Kidney (tissue), 22 donors: ENCODE measurements around the gene SMIM30. TPM values are rescaled to one million over a fixed set of nuclear protein-coding genes. Genes with fewer than 3 reads are reported as not detected.
"Not testable (repeated sequence)": the region's sequence is repeated elsewhere in the genome, so short reads cannot be mapped to it uniquely, and the experiment has no call there.

Experiments used
- DNase-seq, 5 donors: peaks; one replicate each; pipeline ENCODE4 v3.0.0-alpha.2; 2013 to 2020
- FAIRE-seq: peaks from 2 replicates; lab custom pipeline; 2012; peaks lifted over from hg19 to GRCh38; lab: Jason Lieb, UNC
- H3K27ac ChIP-seq, 2 donors: one replicate each; pipeline ENCODE4 v1.7.0; 2013; ENCODE audit warnings: low read depth in 2 of 2, low read length in 2 of 2, inconsistent platforms in 1 of 2
- H3K27me3 ChIP-seq: one replicate; pipeline ENCODE4 v1.7.1; 2013; ENCODE audit warnings: low read length, inconsistent platforms; ENCODE audit not compliant: control insufficient read depth, insufficient read depth
- H3K36me3 ChIP-seq, 3 donors: one replicate each; pipeline versions ENCODE4 v1.7.0 to v1.7.1; 2013; ENCODE audit warnings: low read length in 3 of 3, control low read depth in 1 of 3, inconsistent platforms in 1 of 3; ENCODE audit not compliant: insufficient read depth in 3 of 3, control insufficient read depth in 2 of 3
- H3K4me1 ChIP-seq, 3 donors: one replicate each; pipeline versions ENCODE4 v1.7.0 to v1.7.1; 2013; ENCODE audit warnings: low read length in 3 of 3, inconsistent platforms in 1 of 3, low read depth in 1 of 3; ENCODE audit not compliant: control insufficient read depth in 2 of 3, insufficient read depth in 2 of 3
- H3K4me3 ChIP-seq, 3 donors: one replicate each; pipeline versions ENCODE4 v1.7.0 to v1.8.1; 2013; ENCODE audit warnings: low read length in 3 of 3, control low read depth in 1 of 3, inconsistent platforms in 1 of 3
- H3K9ac ChIP-seq, 3 donors: one replicate each; pipeline versions ENCODE4 v1.7.0 to v1.7.1; 2013; ENCODE audit warnings: low read length in 3 of 3, control low read depth in 1 of 3, inconsistent platforms in 1 of 3
- H3K9me3 ChIP-seq, 3 donors: one replicate each; pipeline versions ENCODE4 v1.7.0 to v1.7.1; 2013; ENCODE audit warnings: low read length in 3 of 3, control low read depth in 1 of 3, inconsistent platforms in 1 of 3; ENCODE audit not compliant: control insufficient read depth in 2 of 3, insufficient read depth in 1 of 3
- CTCF ChIP-seq: IDR thresholded peaks from 3 replicates; pipeline ENCODE4 v1.5.1; 2012; ENCODE audit warnings: mild to moderate bottlenecking, moderate library complexity, borderline replicate concordance; ENCODE audit not compliant: insufficient read depth; ENCODE audit errors: extremely low read depth
- intact Hi-C: fragments of 100-400 bp; cut with DNase I; formaldehyde crosslinking; loops from one replicate; pipeline ENCODE4 v1.11.1; 2022
- long read RNA-seq, 10 donors: library from polyadenylated mRNA in 1 of 10; unstranded in 1 of 10; transcript quantifications; one replicate each; pipeline ENCODE4 v2.0.0 and lab custom pipeline, GENCODE V29; 2021 to 2026
- polyA plus RNA-seq: library from polyadenylated mRNA; stranded (reverse); fragments of 350-450 nt; fragmentation: Illumina TruSeq; extraction: RNeasy Lipid Tissue Mini Kit (QIAGEN cat#74804); gene quantifications from one replicate; pipeline ENCODE4 v1.2.3, GENCODE V29; 2014; ENCODE audit warnings: low read depth, low replicate concordance; ENCODE audit not compliant: insufficient read depth
- total RNA-seq: library from RNA; stranded (reverse); fragmentation: NEBNext Ultra II Directional; extraction: Animal tissue kit (Norgen Biotek cat#: 25700); gene quantifications from one replicate; pipeline ENCODE4 v1.2.1, GENCODE V29; 2021
- donor health status: control.
- donor health status: control.
- donor health status: control.
- donor health status: control.
- donor health status: control.
- donor health status: DM: yes; HTN: yes; CAD: no.
- donor health status: Normal renal cell carcinoma (clear cell type).

SMIM30 gene
- total RNA-seq (42.9 TPM), polyA plus RNA-seq (102 TPM)
- long read RNA-seq, donor 1, transcript SMIM30-202 (2 exons, 818 nt) = minor isoform, 8 of 39 reads
- long read RNA-seq, donor 1, transcript SMIM30-201 (3 exons, 1,070 nt) = major isoform, 28 of 39 reads
- long read RNA-seq, donor 1, partial matches to known transcripts = 0 of 39 reads
- long read RNA-seq, donor 1, other reads (novel, unspliced or antisense) = 0 of 39 reads
- long read RNA-seq, donor 2, transcript SMIM30-202 (2 exons, 818 nt) = minor isoform, 12 of 60 reads
- long read RNA-seq, donor 2, transcript SMIM30-201 (3 exons, 1,070 nt) = major isoform, 44 of 60 reads
- long read RNA-seq, donor 2, partial matches to known transcripts = 0 of 60 reads
- long read RNA-seq, donor 2, other reads (novel, unspliced or antisense) = 0 of 60 reads
- long read RNA-seq, donor 3, transcript SMIM30-202 (2 exons, 818 nt) = minor isoform, 12 of 74 reads
- long read RNA-seq, donor 3, transcript SMIM30-201 (3 exons, 1,070 nt) = major isoform, 61 of 74 reads
- long read RNA-seq, donor 3, partial matches to known transcripts = 0 of 74 reads
- long read RNA-seq, donor 3, other reads (novel, unspliced or antisense) = 0 of 74 reads
- long read RNA-seq, donor 4, transcript SMIM30-201 (3 exons, 1,070 nt) = major isoform, 17 of 22 reads
- long read RNA-seq, donor 4, partial matches to known transcripts = 0 of 22 reads
- long read RNA-seq, donor 4, other reads (novel, unspliced or antisense) = 0 of 22 reads
- long read RNA-seq, donor 5, partial matches to known transcripts = 0 of 5 reads
- long read RNA-seq, donor 5, other reads (novel, unspliced or antisense) = 0 of 5 reads
- long read RNA-seq, donor 6, transcript SMIM30-201 (3 exons, 1,070 nt) = major isoform, 129 of 162 reads
- long read RNA-seq, donor 6, transcript SMIM30-204 (3 exons, 962 nt) = minor isoform, 11 of 162 reads
- long read RNA-seq, donor 6, transcript SMIM30-202 (2 exons, 818 nt) = minor isoform, 21 of 162 reads
- long read RNA-seq, donor 6, partial matches to known transcripts = 0 of 162 reads
- long read RNA-seq, donor 6, other reads (novel, unspliced or antisense) = 0 of 162 reads
- long read RNA-seq, donor 7, partial matches to known transcripts = 0 of 9 reads
- long read RNA-seq, donor 7, other reads (novel, unspliced or antisense) = 7 of 9 reads
- long read RNA-seq, donor 8, transcript SMIM30-202 (2 exons, 818 nt) = minor isoform, 9 of 63 reads
- long read RNA-seq, donor 8, transcript SMIM30-201 (3 exons, 1,070 nt) = major isoform, 51 of 63 reads
- long read RNA-seq, donor 8, partial matches to known transcripts = 0 of 63 reads
- long read RNA-seq, donor 8, other reads (novel, unspliced or antisense) = 0 of 63 reads
- long read RNA-seq, donor 9, transcript SMIM30-201 (3 exons, 1,070 nt) = major isoform, 36 of 42 reads
- long read RNA-seq, donor 9, partial matches to known transcripts = 0 of 42 reads
- long read RNA-seq, donor 9, other reads (novel, unspliced or antisense) = 0 of 42 reads
- long read RNA-seq, donor 10, transcript SMIM30-201 (3 exons, 1,070 nt) = major isoform, 32 of 38 reads
- long read RNA-seq, donor 10, partial matches to known transcripts = 0 of 38 reads
- long read RNA-seq, donor 10, other reads (novel, unspliced or antisense) = 0 of 38 reads

GRCh38 chr7:113118074-113118959, at the start of gene SMIM30:
SMIM30 (minus strand) TSS chr7:113118554; CDS start chr7:113117578, 976 bp downstream.
- intact Hi-C loops = no loop called here
- no peak for TF ChIP-seq CTCF
- peak within 1 kb of the TSS; percentile 45 to 56 for H3K27ac ChIP-seq
- FAIRE-seq = peak; percentile 96
- H3K9me3 ChIP-seq = no peaks in the 10 kb centered on the region
- peak within 1 kb of the TSS; percentile 90 to 98 (median 94) for H3K4me3 ChIP-seq
- peak within 1 kb of the TSS; percentile 49 to 90 (median 63) for H3K9ac ChIP-seq
- no peaks in the 10 kb centered on the region for H3K36me3 ChIP-seq
- DNase-seq = peak; percentile 92 to 98 (median 97)
- H3K4me1 ChIP-seq = no peaks in the 10 kb centered on the region
- no peaks in the 10 kb centered on the region for H3K27me3 ChIP-seq

- H3K9ac ChIP-seq, FAIRE-seq, DNase-seq, H3K27ac ChIP-seq, H3K27me3 ChIP-seq, H3K9me3 ChIP-seq, H3K4me1 ChIP-seq, H3K4me3 ChIP-seq, H3K36me3 ChIP-seq, intact Hi-C loops: not testable (repeated sequence)
Measured at GRCh38 chr7:113166176-113166575, 47.8 kb upstream of the SMIM30 start.

GRCh38 chr7:113161050-113161449, 42.7 kb upstream of the SMIM30 start:
- Histone ChIP-seq H3K9me3 (no peaks in the 10 kb centered on the region), H3K36me3 (no peaks in the 10 kb centered on the region), H3K9ac (no peak overlapping the region), H3K4me1 (no peaks in the 10 kb centered on the region), H3K27me3 (no peaks in the 10 kb centered on the region), H3K4me3 (no peak overlapping the region), H3K27ac (no peak overlapping the region)
- DNase-seq (no peak), FAIRE-seq (no peak)
- intact Hi-C loops = no loop called here
- TF ChIP-seq CTCF = no peak
